ENCODE measurements around the gene ERICH6.

The ERICH6 gene

GRCh38 chr3:150613709-150614480 is 89.8 kb downstream of the ERICH6 start:
- no peak for DNase-seq (ENCODE audit: low spot score)

DNA sequence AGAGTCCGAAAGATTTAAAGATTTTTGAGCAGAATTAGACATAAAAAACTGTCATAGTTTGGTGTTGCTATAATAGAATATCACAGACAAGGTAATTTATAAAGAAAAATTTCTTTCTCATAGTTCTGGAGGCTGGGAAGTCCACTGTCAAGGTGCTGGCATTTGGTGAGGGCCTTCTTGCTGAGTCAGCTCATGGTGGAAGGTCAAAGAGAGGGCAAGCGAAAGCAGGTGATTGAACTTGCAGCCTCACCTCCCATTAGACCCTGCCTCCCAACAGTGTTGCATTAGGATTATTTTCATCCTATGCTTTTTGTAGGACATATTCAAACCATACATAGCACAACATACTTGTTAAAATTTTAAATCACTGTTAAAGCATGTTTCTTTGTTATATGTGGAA is 90.7 kb downstream of the ERICH6 start:
- DNase-seq (ENCODE audit: low spot score), result no peak

DNA sequence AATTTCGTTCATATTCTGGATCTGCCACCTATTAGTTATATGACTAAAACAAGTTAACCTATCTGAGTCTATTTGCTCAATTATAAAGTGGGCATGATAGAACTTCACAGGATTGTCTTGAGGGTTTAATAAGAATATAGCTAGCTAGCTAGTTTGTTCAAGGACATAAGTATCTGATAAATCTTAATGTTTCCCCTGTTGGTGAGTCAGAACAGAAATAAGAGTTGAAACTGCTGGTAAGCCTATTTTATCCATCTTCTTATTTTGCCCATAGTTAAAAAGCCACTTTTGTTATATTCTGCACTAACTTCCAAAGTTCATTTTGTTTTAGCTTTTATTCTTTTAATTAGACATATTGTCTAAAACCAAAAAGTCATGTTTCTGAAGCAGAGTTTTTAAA is 91.2 kb downstream of the ERICH6 start:
- no peak for DNase-seq (ENCODE audit: low spot score)

- DNase-seq (ENCODE audit: low spot score), result no peak
Measured at GRCh38 chr3:150611666-150612065, 92.1 kb downstream of the ERICH6 start.

GRCh38 chr3:150610785-150611184 is 92.9 kb downstream of the ERICH6 start:
- DNase-seq (ENCODE audit: low spot score), result no peak

DNA sequence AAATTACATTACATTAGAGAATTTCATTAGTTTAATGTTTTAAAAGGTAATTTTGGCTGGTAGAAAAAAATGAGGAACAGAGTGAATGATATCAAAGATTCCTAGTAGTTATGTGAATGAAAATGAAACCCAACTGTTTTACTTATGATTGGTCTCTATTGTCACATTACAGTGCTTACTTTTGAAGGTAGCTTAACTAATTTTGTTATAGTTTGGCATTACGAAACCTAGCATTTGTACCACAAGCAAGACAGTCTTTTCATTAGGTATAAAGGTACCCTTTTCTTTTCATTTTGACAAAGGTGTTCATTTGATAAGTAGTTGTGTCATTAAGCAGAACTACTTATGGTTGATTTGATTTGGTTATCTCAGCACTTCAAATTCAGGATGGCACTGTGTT is 93.7 kb downstream of the ERICH6 start:
- DNase-seq (ENCODE audit: low spot score), result no peak

Measured in SK-N-DZ (cell line).